Measurements from ENCODE around the gene TXNDC11.

The TXNDC11 gene

GRCh38 chr16:11742093-11742535, 543 bp downstream of the TXNDC11 start:
- H3K4me1 ChIP-seq (ENCODE audit: control extremely low read depth in 1 of 4, control insufficient read depth in 4 of 4, insufficient read depth in 4 of 4, low read length in 3 of 4): peaks cover 9 to 32% (median 24%) of the 10 kb centered on the region in 4 experiments
- no peak for DNase-seq
- H3K27ac ChIP-seq (ENCODE audit: insufficient read depth in 1 of 2, low read depth in 1 of 2, low read length in 2 of 2, poor library complexity in 1 of 2, severe bottlenecking in 2 of 2): peak overlapping the region; percentile 84 to 91
- ChIA-PET POLR2A (interaction anchor here (0.6 to 1.3 kb wide), 7 partner anchors 13 to 1356 kb away, joined by 3 to 9 read pairs (median 3); partner anchors contain the start of genes ATF7IP2, RSL1D1 and ZC3H7A), CTCF (interaction anchor here (0.6 to 1.6 kb wide), 3 partner anchors 9 to 56 kb away, joined by 3 to 7 read pairs (median 4); partner anchors contain the start of gene ZC3H7A)
- H3K27me3 ChIP-seq (replicated peaks in 2 of 5; ENCODE audit: control insufficient read depth in 4 of 5, insufficient read depth in 5 of 5, low read length in 4 of 5): no peaks in the 10 kb centered on the region
- H3K36me3 ChIP-seq (ENCODE audit: control insufficient read depth in 4 of 4, insufficient read depth in 4 of 4, low read length in 3 of 4): peaks cover 0 to 2% (median 0%) of the 10 kb centered on the region in 4 experiments
- 0% methylated on average over 20 of the region's 37 CpGs for WGBS (ENCODE audit: insufficient coverage)
- H3K9me3 ChIP-seq (ENCODE audit: control extremely low read depth in 1 of 5, control insufficient read depth in 4 of 5, insufficient read depth in 2 of 5, low read depth in 1 of 5, low read length in 4 of 5): no peaks in the 10 kb centered on the region
- H3K4me3 ChIP-seq (ENCODE audit: control insufficient read depth in 1 of 7, extremely low read depth in 1 of 7, insufficient read depth in 4 of 7, low read depth in 2 of 7, low read length in 6 of 7): peak overlapping the region; percentile 85 to 96 (median 90)

GRCh38 chr16:11740567-11740966, 2.1 kb downstream of the TXNDC11 start:
- Histone ChIP-seq H3K27me3 (replicated peaks in 2 of 5; ENCODE audit: control insufficient read depth in 4 of 5, insufficient read depth in 5 of 5, low read length in 4 of 5) (no peaks in the 10 kb centered on the region), H3K27ac (ENCODE audit: insufficient read depth in 1 of 2, low read depth in 1 of 2, low read length in 2 of 2, poor library complexity in 1 of 2, severe bottlenecking in 2 of 2) (no peak overlapping the region), H3K9me3 (ENCODE audit: control extremely low read depth in 1 of 5, control insufficient read depth in 4 of 5, insufficient read depth in 2 of 5, low read depth in 1 of 5, low read length in 4 of 5) (no peaks in the 10 kb centered on the region), H3K4me3 (ENCODE audit: control insufficient read depth in 1 of 7, extremely low read depth in 1 of 7, insufficient read depth in 4 of 7, low read depth in 2 of 7, low read length in 6 of 7) (peak overlapping the region in 5 of 7 experiments; percentile 7 to 96 (median 89)), H3K4me1 (ENCODE audit: control extremely low read depth in 1 of 4, control insufficient read depth in 4 of 4, insufficient read depth in 4 of 4, low read length in 3 of 4) (peaks cover 9 to 32% (median 24%) of the 10 kb centered on the region in 4 experiments), H3K36me3 (ENCODE audit: control insufficient read depth in 4 of 4, insufficient read depth in 4 of 4, low read length in 3 of 4) (peaks cover 2 to 15% (median 13%) of the 10 kb centered on the region in 4 experiments)
- ChIA-PET CTCF (no interaction called here), POLR2A (no interaction called here)
- WGBS (ENCODE audit: insufficient coverage): 100% methylated on average over 2 of the region's 3 CpGs
- no peak for DNase-seq

- CTCF ChIA-PET: no interaction called here
- H3K36me3 ChIP-seq (ENCODE audit: control insufficient read depth in 4 of 4, insufficient read depth in 4 of 4, low read length in 3 of 4): peaks cover 5 to 31% (median 24%) of the 10 kb centered on the region in 4 experiments
- H3K27me3 ChIP-seq (replicated peaks in 2 of 5; ENCODE audit: control insufficient read depth in 4 of 5, insufficient read depth in 5 of 5, low read length in 4 of 5): no peaks in the 10 kb centered on the region
- 90% methylated on average over 9 of the region's 15 CpGs for WGBS (ENCODE audit: insufficient coverage)
- POLR2A ChIA-PET: no interaction called here
- no peaks in the 10 kb centered on the region for H3K9me3 ChIP-seq (ENCODE audit: control extremely low read depth in 1 of 5, control insufficient read depth in 4 of 5, insufficient read depth in 2 of 5, low read depth in 1 of 5, low read length in 4 of 5)
- no peak for DNase-seq
- peaks cover 9 to 34% (median 30%) of the 10 kb centered on the region in 4 experiments for H3K4me1 ChIP-seq (ENCODE audit: control extremely low read depth in 1 of 4, control insufficient read depth in 4 of 4, insufficient read depth in 4 of 4, low read length in 3 of 4)
- no peak overlapping the region for H3K4me3 ChIP-seq (ENCODE audit: control insufficient read depth in 1 of 7, extremely low read depth in 1 of 7, insufficient read depth in 4 of 7, low read depth in 2 of 7, low read length in 6 of 7)
- H3K27ac ChIP-seq (ENCODE audit: insufficient read depth in 1 of 2, low read depth in 1 of 2, low read length in 2 of 2, poor library complexity in 1 of 2, severe bottlenecking in 2 of 2): no peak overlapping the region
Observed at GRCh38 chr16:11738742-11739544, 3.7 kb downstream of the TXNDC11 start.

- WGBS (ENCODE audit: insufficient coverage): 100% methylated on average over 3 of the region's 8 CpGs
- H3K4me3 ChIP-seq (ENCODE audit: control insufficient read depth in 1 of 7, extremely low read depth in 1 of 7, insufficient read depth in 4 of 7, low read depth in 2 of 7, low read length in 6 of 7): no peak overlapping the region
- peaks cover 5 to 38% (median 29%) of the 10 kb centered on the region in 4 experiments for H3K36me3 ChIP-seq (ENCODE audit: control insufficient read depth in 4 of 4, insufficient read depth in 4 of 4, low read length in 3 of 4)
- no peak overlapping the region for H3K27ac ChIP-seq (ENCODE audit: insufficient read depth in 1 of 2, low read depth in 1 of 2, low read length in 2 of 2, poor library complexity in 1 of 2, severe bottlenecking in 2 of 2)
- ChIA-PET CTCF (interaction anchor here (2.0 kb wide), 1 partner anchor 15 kb away, joined by 5 read pairs; no protein-coding TSS in a partner anchor), POLR2A (no interaction called here)
- peaks cover 9 to 27% (median 21%) of the 10 kb centered on the region in 4 experiments for H3K4me1 ChIP-seq (ENCODE audit: control extremely low read depth in 1 of 4, control insufficient read depth in 4 of 4, insufficient read depth in 4 of 4, low read length in 3 of 4)
- no peaks in the 10 kb centered on the region for H3K9me3 ChIP-seq (ENCODE audit: control extremely low read depth in 1 of 5, control insufficient read depth in 4 of 5, insufficient read depth in 2 of 5, low read depth in 1 of 5, low read length in 4 of 5)
- DNase-seq: peak in 1 of 3 donors; percentile 16
- H3K27me3 ChIP-seq (replicated peaks in 2 of 5; ENCODE audit: control insufficient read depth in 4 of 5, insufficient read depth in 5 of 5, low read length in 4 of 5): no peaks in the 10 kb centered on the region
Observed at GRCh38 chr16:11737713-11738112, 4.9 kb downstream of the TXNDC11 start.

- CTCF ChIA-PET: interaction anchor here (1.1 to 2.0 kb wide), 4 partner anchors 10 to 60 kb away, joined by 3 to 5 read pairs (median 4); partner anchors contain the start of gene ZC3H7A
- WGBS (ENCODE audit: insufficient coverage): 95% methylated on average over 4 of the region's 6 CpGs
- Histone ChIP-seq H3K27me3 (replicated peaks in 2 of 5; ENCODE audit: control insufficient read depth in 4 of 5, insufficient read depth in 5 of 5, low read length in 4 of 5) (no peaks in the 10 kb centered on the region), H3K4me1 (ENCODE audit: control extremely low read depth in 1 of 4, control insufficient read depth in 4 of 4, insufficient read depth in 4 of 4, low read length in 3 of 4) (peaks cover 9 to 27% (median 21%) of the 10 kb centered on the region in 4 experiments), H3K36me3 (ENCODE audit: control insufficient read depth in 4 of 4, insufficient read depth in 4 of 4, low read length in 3 of 4) (peaks cover 5 to 46% (median 36%) of the 10 kb centered on the region in 4 experiments), H3K27ac (ENCODE audit: insufficient read depth in 1 of 2, low read depth in 1 of 2, low read length in 2 of 2, poor library complexity in 1 of 2, severe bottlenecking in 2 of 2) (no peak overlapping the region), H3K4me3 (ENCODE audit: control insufficient read depth in 1 of 7, extremely low read depth in 1 of 7, insufficient read depth in 4 of 7, low read depth in 2 of 7, low read length in 6 of 7) (no peak overlapping the region), H3K9me3 (ENCODE audit: control extremely low read depth in 1 of 5, control insufficient read depth in 4 of 5, insufficient read depth in 2 of 5, low read depth in 1 of 5, low read length in 4 of 5) (no peaks in the 10 kb centered on the region)
- POLR2A ChIA-PET: no interaction called here
- DNase-seq: no peak
Observed at GRCh38 chr16:11736903-11737302, 5.8 kb downstream of the TXNDC11 start.

GRCh38 chr16:11735787-11736186, 6.9 kb downstream of the TXNDC11 start:
- POLR2A ChIA-PET: no interaction called here
- Histone ChIP-seq H3K36me3 (ENCODE audit: control insufficient read depth in 4 of 4, insufficient read depth in 4 of 4, low read length in 3 of 4) (peaks cover 5 to 57% (median 45%) of the 10 kb centered on the region in 4 experiments), H3K9me3 (ENCODE audit: control extremely low read depth in 1 of 5, control insufficient read depth in 4 of 5, insufficient read depth in 2 of 5, low read depth in 1 of 5, low read length in 4 of 5) (no peaks in the 10 kb centered on the region), H3K4me3 (ENCODE audit: control insufficient read depth in 1 of 7, extremely low read depth in 1 of 7, insufficient read depth in 4 of 7, low read depth in 2 of 7, low read length in 6 of 7) (no peak overlapping the region), H3K4me1 (ENCODE audit: control extremely low read depth in 1 of 4, control insufficient read depth in 4 of 4, insufficient read depth in 4 of 4, low read length in 3 of 4) (peaks cover 3 to 16% (median 12%) of the 10 kb centered on the region in 4 experiments), H3K27me3 (replicated peaks in 2 of 5; ENCODE audit: control insufficient read depth in 4 of 5, insufficient read depth in 5 of 5, low read length in 4 of 5) (no peaks in the 10 kb centered on the region), H3K27ac (ENCODE audit: insufficient read depth in 1 of 2, low read depth in 1 of 2, low read length in 2 of 2, poor library complexity in 1 of 2, severe bottlenecking in 2 of 2) (no peak overlapping the region)
- CTCF ChIA-PET: interaction anchor here (1.3 to 2.0 kb wide), 3 partner anchors 11 to 61 kb away, joined by 3 to 5 read pairs (median 4); partner anchors contain the start of gene ZC3H7A
- WGBS (ENCODE audit: insufficient coverage): 99% methylated on average over 8 of the region's 8 CpGs
- DNase-seq: no peak

- no peak for DNase-seq
- H3K9me3 ChIP-seq (ENCODE audit: control extremely low read depth in 1 of 5, control insufficient read depth in 4 of 5, insufficient read depth in 2 of 5, low read depth in 1 of 5, low read length in 4 of 5): no peaks in the 10 kb centered on the region
- H3K27ac ChIP-seq (ENCODE audit: insufficient read depth in 1 of 2, low read depth in 1 of 2, low read length in 2 of 2, poor library complexity in 1 of 2, severe bottlenecking in 2 of 2): peak overlapping the region in 1 of 2 experiments; percentile 47
- H3K4me1 ChIP-seq (ENCODE audit: control extremely low read depth in 1 of 4, control insufficient read depth in 4 of 4, insufficient read depth in 4 of 4, low read length in 3 of 4): peaks cover 0 to 13% (median 4%) of the 10 kb centered on the region in 4 experiments
- ChIA-PET POLR2A (no interaction called here), CTCF (interaction anchor here (0.8 to 0.9 kb wide), 4 partner anchors 9 to 338 kb away, joined by 3 read pairs; no protein-coding TSS in a partner anchor)
- H3K27me3 ChIP-seq (replicated peaks in 2 of 5; ENCODE audit: control insufficient read depth in 4 of 5, insufficient read depth in 5 of 5, low read length in 4 of 5): no peaks in the 10 kb centered on the region
- H3K36me3 ChIP-seq (ENCODE audit: control insufficient read depth in 4 of 4, insufficient read depth in 4 of 4, low read length in 3 of 4): peaks cover 7 to 68% (median 54%) of the 10 kb centered on the region in 4 experiments
- H3K4me3 ChIP-seq (ENCODE audit: control insufficient read depth in 1 of 7, extremely low read depth in 1 of 7, insufficient read depth in 4 of 7, low read depth in 2 of 7, low read length in 6 of 7): no peak overlapping the region
- 83% methylated on average over 6 of the region's 6 CpGs for WGBS (ENCODE audit: insufficient coverage)
Observed at GRCh38 chr16:11734653-11735043, 8.0 kb downstream of the TXNDC11 start.
